ENCODE data around the gene PGS1. TPM values are rescaled to one million over a fixed set of nuclear protein-coding genes. Genes with fewer than 3 reads are reported as not detected.

Gene PGS1
- total and polyA plus RNA-seq, 10 of the 15 experiments (the other 5 are each of a cell fraction or from before 2014, with no cell fraction given) = 1.3 to 37.6 (median 27.4) TPM

GRCh38 chr17:78335209-78335608 lies 43.2 kb upstream of the PGS1 start:
- FAIRE-seq = no peak
- no peaks in the 10 kb centered on the region for H3K79me2 ChIP-seq (ENCODE audit: control insufficient read depth, insufficient read depth, low read length)
- H3K27me3 ChIP-seq (replicated peaks in 1 of 2; ENCODE audit: control insufficient read depth in 2 of 2, insufficient read depth in 2 of 2, low read length in 1 of 2) = no peaks in the 10 kb centered on the region
- SMC1A ChIA-PET (ENCODE audit: uncharacterized antibody, unreplicated experiment) = interaction anchor here (0.6 to 7.8 kb wide), 9 partner anchors 9 to 154 kb away, joined by 3 to 91 read pairs (median 4); no protein-coding TSS in a partner anchor
- POLR2A ChIA-PET = interaction anchor here (0.6 to 2.6 kb wide), 7 partner anchors 9 to 1096 kb away, joined by 3 to 17 read pairs (median 4); no protein-coding TSS in a partner anchor
- in situ Hi-C loops (cut with MboI) (no loop called here), intact Hi-C loops (cut with micrococcal nuclease; ENCODE audit: unreplicated experiment) (no loop called here)
- H2AFZ ChIP-seq (ENCODE audit: control insufficient read depth, low read depth, low read length) = no peak overlapping the region
- H3K9ac ChIP-seq (ENCODE audit: control insufficient read depth, insufficient read depth, low read length) = no peak overlapping the region
- no TSS peak for BruUV-seq (replicated peaks)
- no peaks in the 10 kb centered on the region for H3K36me3 ChIP-seq (ENCODE audit: control insufficient read depth in 2 of 2, insufficient read depth in 2 of 2, low read length in 1 of 2)
- no peak overlapping the region for H3K4me2 ChIP-seq (ENCODE audit: control insufficient read depth, insufficient read depth)
- ATAC-seq = no peak
- TF ChIP-seq CREB1 (IDR thresholded peaks at IDR 0.05; ENCODE audit: low read depth) = no peak
- no peak for TF ChIP-seq TCF7 (IDR thresholded peaks at IDR 0.05; ENCODE audit: borderline replicate concordance)
- TF ChIP-seq NFIC (IDR thresholded peaks at IDR 0.05; ENCODE audit: low read depth, low read length) = no peak
- TF ChIP-seq E2F8 (IDR thresholded peaks at IDR 0.05; ENCODE audit: low read depth, partially characterized antibody) = no peak
- no peak for TF ChIP-seq BRCA1 (IDR thresholded peaks at IDR 0.05; ENCODE audit: low read depth, low read length)
- no peak for TF ChIP-seq KAT2A (conservative IDR thresholded peaks at IDR 0.05; ENCODE audit: control insufficient read depth, low read depth, low read length)
- no peak for TF ChIP-seq MEF2B (IDR thresholded peaks at IDR 0.05; ENCODE audit: partially characterized antibody, poor library complexity, severe bottlenecking)
- no peak for TF ChIP-seq SUPT20H (IDR thresholded peaks at IDR 0.05; ENCODE audit: borderline replicate concordance, control insufficient read depth, low read depth, low read length)
- TF ChIP-seq TAF1 (IDR thresholded peaks at IDR 0.05; ENCODE audit: borderline replicate concordance, low read depth, low read length) = no peak
- TF ChIP-seq ETV6 (conservative IDR thresholded peaks at IDR 0.05 in 1 of 2, IDR thresholded peaks at IDR 0.05 in 1 of 2; ENCODE audit: borderline replicate concordance in 1 of 2, low read depth in 1 of 2) = no peak
- TF ChIP-seq POLR2A (IDR thresholded peaks at IDR 0.05; ENCODE audit: low read depth, low read length) = no peak
- TF ChIP-seq NFYB (IDR thresholded peaks at IDR 0.05; ENCODE audit: insufficient read depth, low read depth, low read length) = no peak
- TF ChIP-seq RELA (IDR thresholded peaks at IDR 0.05; ENCODE audit: borderline replicate concordance, partially characterized antibody) = no peak
- no peak for TF ChIP-seq GABPA (IDR thresholded peaks at IDR 0.05; ENCODE audit: low read depth)
- TF ChIP-seq KDM1A (IDR thresholded peaks at IDR 0.05; ENCODE audit: borderline replicate concordance) = no peak
- RAD21 ChIA-PET (ENCODE audit: unreplicated experiment) = interaction anchor here (0.7 to 7.3 kb wide), 5 partner anchors 10 to 52 kb away, joined by 3 to 81 read pairs (median 3); no protein-coding TSS in a partner anchor
- H3K9me3 ChIP-seq (replicated peaks; ENCODE audit: control insufficient read depth, insufficient read depth, low read length) = no peaks in the 10 kb centered on the region
- DNase-seq (ENCODE audit: low read depth, low spot score) = no peak
- H3K4me3 ChIP-seq = no peak overlapping the region
- CTCF ChIA-PET = interaction anchor here (1.2 to 4.7 kb wide), 2 partner anchors 19 to 87 kb away, joined by 3 to 30 read pairs; no protein-coding TSS in a partner anchor
- no peak overlapping the region for H3K27ac ChIP-seq (ENCODE audit: control insufficient read depth, insufficient read depth)
- 93% methylated on average over 8 of the region's 11 CpGs for WGBS (ENCODE audit: insufficient coverage, insufficient replicate concordance, low lambda C conversion rate, missing lambda C conversion rate)
- H4K20me1 ChIP-seq (ENCODE audit: control insufficient read depth, insufficient read depth) = no peaks in the 10 kb centered on the region
- H3K4me1 ChIP-seq (ENCODE audit: control insufficient read depth, insufficient read depth, low read length) = peaks cover 38% of the 10 kb centered on the region
